KOPT-K1 (cell line): ENCODE data around the gene NCK1.

Source experiments
- H3K27ac ChIP-seq: fragments of 200-600 bp; sonication (generic); 2 replicates; pipeline ENCODE4 v1.5.1; 2016; ENCODE audit warnings: antibody characterized with exemption, mild to moderate bottlenecking, low read depth, low read length; ENCODE audit not compliant: poor library complexity, severe bottlenecking
- H3K36me3 ChIP-seq: fragments of 200-600 bp; sonication (generic); 2 replicates; pipeline ENCODE4 v1.5.1; 2017; ENCODE audit warnings: antibody characterized with exemption, mild to moderate bottlenecking, low read length, moderate library complexity; ENCODE audit not compliant: insufficient read depth
- H3K9me3 ChIP-seq: fragments of 200-600 bp; sonication (generic); 2 replicates; pipeline ENCODE4 v1.5.1; 2017; ENCODE audit warnings: antibody characterized with exemption, low read length, mild to moderate bottlenecking; ENCODE audit not compliant: insufficient read depth, poor library complexity, severe bottlenecking

The NCK1 gene

GRCh38 chr3:136992115-136992514 is 130.1 kb downstream of the NCK1 start:
- H3K27ac ChIP-seq = no peak overlapping the region
- H3K36me3 ChIP-seq = no peaks in the 10 kb centered on the region
- no peaks in the 10 kb centered on the region for H3K9me3 ChIP-seq

GRCh38 chr3:136994772-136995516 is 132.9 kb downstream of the NCK1 start:
- no peaks in the 10 kb centered on the region for H3K36me3 ChIP-seq
- no peak overlapping the region for H3K27ac ChIP-seq
- no peaks in the 10 kb centered on the region for H3K9me3 ChIP-seq

- Histone ChIP-seq H3K36me3 (no peaks in the 10 kb centered on the region), H3K9me3 (no peaks in the 10 kb centered on the region), H3K27ac (no peak overlapping the region)
Observed at GRCh38 chr3:136995652-136996051, 133.6 kb downstream of the NCK1 start.
